ENCODE results near the gene FBXL19. TPM values are rescaled to one million over a fixed set of nuclear protein-coding genes. Genes with fewer than 3 reads are reported as not detected.

Gene FBXL19
- total and polyA plus RNA-seq, 2 of the 13 experiments (the other 11 are each of a cell fraction or from before 2014, with no cell fraction given): 6.0 to 13.7 TPM

DNA sequence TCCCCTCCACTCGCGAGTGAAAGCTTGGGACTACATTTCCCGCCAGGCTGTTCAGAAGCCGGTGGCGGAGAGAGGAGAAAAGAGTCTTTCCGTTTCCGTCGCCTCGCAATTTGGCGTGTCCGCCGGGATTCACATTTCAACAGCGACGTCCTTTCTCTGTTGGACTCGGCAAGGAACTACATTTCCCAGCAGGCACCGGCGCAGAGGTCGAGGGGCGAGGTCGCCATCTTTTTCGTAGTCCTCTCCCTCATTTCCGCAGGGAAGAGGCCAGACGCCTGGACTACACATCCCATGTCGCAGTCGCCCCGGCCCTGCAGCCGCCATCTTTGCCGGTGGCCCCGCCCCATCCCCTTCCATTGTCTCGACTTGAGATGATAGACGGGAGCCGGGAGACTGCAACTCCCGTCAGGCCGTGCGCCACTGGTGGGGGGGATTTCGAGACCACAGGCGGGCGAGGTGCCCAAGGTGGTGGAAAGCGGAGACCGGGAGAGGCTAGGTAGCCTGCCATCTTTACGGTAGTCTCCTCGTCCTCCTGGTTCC lies 882 bp upstream of the FBXL19 start (continued):
- TF ChIP-seq TBL1XR1 (IDR thresholded peaks at IDR 0.05; ENCODE audit: borderline replicate concordance, low read length, partially characterized antibody) (peak; percentile 95), ATF7 (IDR thresholded peaks at IDR 0.05) (0 out of 2 replicates have a peak, but pooled peaks have one; percentile 7), ATF7 (CRISPR knock-in tag; IDR thresholded peaks at IDR 0.05) (no peak), NFKBIZ (CRISPR knock-in tag; IDR thresholded peaks at IDR 0.05) (0 out of 2 replicates have a peak, but pooled peaks have one; percentile 1), ZNF530 (CRISPR knock-in tag; IDR thresholded peaks at IDR 0.05; ENCODE audit: low read depth) (no peak), FIP1L1 (IDR thresholded peaks at IDR 0.05; ENCODE audit: borderline replicate concordance, insufficient read depth, low read depth, low read length) (0 out of 2 replicates have a peak, but pooled peaks have one; percentile 64), NR2F6 (IDR thresholded peaks at IDR 0.05) (peak; percentile 72; the same call in 1 of the 2 replicates), NR2F6 (CRISPR knock-in tag; IDR thresholded peaks at IDR 0.05) (peak; percentile 71), REXO4 (CRISPR knock-in tag; IDR thresholded peaks at IDR 0.05; ENCODE audit: borderline replicate concordance) (no peak), ZNF432 (CRISPR knock-in tag; IDR thresholded peaks at IDR 0.05; ENCODE audit: borderline replicate concordance) (no peak)
- TF ChIP-seq, protein P1, sequence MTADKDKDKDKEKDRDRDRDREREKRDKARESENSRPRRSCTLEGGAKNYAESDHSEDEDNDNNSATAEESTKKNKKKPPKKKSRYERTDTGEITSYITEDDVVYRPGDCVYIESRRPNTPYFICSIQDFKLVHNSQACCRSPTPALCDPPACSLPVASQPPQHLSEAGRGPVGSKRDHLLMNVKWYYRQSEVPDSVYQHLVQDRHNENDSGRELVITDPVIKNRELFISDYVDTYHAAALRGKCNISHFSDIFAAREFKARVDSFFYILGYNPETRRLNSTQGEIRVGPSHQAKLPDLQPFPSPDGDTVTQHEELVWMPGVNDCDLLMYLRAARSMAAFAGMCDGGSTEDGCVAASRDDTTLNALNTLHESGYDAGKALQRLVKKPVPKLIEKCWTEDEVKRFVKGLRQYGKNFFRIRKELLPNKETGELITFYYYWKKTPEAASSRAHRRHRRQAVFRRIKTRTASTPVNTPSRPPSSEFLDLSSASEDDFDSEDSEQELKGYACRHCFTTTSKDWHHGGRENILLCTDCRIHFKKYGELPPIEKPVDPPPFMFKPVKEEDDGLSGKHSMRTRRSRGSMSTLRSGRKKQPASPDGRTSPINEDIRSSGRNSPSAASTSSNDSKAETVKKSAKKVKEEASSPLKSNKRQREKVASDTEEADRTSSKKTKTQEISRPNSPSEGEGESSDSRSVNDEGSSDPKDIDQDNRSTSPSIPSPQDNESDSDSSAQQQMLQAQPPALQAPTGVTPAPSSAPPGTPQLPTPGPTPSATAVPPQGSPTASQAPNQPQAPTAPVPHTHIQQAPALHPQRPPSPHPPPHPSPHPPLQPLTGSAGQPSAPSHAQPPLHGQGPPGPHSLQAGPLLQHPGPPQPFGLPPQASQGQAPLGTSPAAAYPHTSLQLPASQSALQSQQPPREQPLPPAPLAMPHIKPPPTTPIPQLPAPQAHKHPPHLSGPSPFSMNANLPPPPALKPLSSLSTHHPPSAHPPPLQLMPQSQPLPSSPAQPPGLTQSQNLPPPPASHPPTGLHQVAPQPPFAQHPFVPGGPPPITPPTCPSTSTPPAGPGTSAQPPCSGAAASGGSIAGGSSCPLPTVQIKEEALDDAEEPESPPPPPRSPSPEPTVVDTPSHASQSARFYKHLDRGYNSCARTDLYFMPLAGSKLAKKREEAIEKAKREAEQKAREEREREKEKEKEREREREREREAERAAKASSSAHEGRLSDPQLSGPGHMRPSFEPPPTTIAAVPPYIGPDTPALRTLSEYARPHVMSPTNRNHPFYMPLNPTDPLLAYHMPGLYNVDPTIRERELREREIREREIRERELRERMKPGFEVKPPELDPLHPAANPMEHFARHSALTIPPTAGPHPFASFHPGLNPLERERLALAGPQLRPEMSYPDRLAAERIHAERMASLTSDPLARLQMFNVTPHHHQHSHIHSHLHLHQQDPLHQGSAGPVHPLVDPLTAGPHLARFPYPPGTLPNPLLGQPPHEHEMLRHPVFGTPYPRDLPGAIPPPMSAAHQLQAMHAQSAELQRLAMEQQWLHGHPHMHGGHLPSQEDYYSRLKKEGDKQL (CRISPR knock-in tag; IDR thresholded peaks at IDR 0.05; ENCODE audit: low read depth): no peak
- TF ChIP-seq, protein P2, sequence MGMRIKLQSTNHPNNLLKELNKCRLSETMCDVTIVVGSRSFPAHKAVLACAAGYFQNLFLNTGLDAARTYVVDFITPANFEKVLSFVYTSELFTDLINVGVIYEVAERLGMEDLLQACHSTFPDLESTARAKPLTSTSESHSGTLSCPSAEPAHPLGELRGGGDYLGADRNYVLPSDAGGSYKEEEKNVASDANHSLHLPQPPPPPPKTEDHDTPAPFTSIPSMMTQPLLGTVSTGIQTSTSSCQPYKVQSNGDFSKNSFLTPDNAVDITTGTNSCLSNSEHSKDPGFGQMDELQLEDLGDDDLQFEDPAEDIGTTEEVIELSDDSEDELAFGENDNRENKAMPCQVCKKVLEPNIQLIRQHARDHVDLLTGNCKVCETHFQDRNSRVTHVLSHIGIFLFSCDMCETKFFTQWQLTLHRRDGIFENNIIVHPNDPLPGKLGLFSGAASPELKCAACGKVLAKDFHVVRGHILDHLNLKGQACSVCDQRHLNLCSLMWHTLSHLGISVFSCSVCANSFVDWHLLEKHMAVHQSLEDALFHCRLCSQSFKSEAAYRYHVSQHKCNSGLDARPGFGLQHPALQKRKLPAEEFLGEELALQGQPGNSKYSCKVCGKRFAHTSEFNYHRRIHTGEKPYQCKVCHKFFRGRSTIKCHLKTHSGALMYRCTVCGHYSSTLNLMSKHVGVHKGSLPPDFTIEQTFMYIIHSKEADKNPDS (CRISPR knock-in tag; IDR thresholded peaks at IDR 0.05): no peak
- TF ChIP-seq, protein P3, sequence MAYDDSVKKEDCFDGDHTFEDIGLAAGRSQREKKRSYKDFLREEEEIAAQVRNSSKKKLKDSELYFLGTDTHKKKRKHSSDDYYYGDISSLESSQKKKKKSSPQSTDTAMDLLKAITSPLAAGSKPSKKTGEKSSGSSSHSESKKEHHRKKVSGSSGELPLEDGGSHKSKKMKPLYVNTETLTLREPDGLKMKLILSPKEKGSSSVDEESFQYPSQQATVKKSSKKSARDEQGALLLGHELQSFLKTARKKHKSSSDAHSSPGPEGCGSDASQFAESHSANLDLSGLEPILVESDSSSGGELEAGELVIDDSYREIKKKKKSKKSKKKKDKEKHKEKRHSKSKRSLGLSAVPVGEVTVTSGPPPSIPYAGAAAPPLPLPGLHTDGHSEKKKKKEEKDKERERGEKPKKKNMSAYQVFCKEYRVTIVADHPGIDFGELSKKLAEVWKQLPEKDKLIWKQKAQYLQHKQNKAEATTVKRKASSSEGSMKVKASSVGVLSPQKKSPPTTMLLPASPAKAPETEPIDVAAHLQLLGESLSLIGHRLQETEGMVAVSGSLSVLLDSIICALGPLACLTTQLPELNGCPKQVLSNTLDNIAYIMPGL (CRISPR knock-in tag; IDR thresholded peaks at IDR 0.05; ENCODE audit: borderline replicate concordance in 1 of 2, low read depth in 1 of 2): peak in 1 of 2 experiments; percentile 81; a peak in 3 of 4 replicates
- TF ChIP-seq, protein P4, sequence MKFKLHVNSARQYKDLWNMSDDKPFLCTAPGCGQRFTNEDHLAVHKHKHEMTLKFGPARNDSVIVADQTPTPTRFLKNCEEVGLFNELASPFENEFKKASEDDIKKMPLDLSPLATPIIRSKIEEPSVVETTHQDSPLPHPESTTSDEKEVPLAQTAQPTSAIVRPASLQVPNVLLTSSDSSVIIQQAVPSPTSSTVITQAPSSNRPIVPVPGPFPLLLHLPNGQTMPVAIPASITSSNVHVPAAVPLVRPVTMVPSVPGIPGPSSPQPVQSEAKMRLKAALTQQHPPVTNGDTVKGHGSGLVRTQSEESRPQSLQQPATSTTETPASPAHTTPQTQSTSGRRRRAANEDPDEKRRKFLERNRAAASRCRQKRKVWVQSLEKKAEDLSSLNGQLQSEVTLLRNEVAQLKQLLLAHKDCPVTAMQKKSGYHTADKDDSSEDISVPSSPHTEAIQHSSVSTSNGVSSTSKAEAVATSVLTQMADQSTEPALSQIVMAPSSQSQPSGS (CRISPR knock-in tag; IDR thresholded peaks at IDR 0.05): peak; percentile 69; the same call in 1 of the 2 replicates

All from HepG2 (cell line).